CD4-positive, alpha-beta T cell treated with Interleukin-21 for 1 hour (primary cell): ENCODE measurements around the gene TMEM255A.

Experiments used
- DNase-seq: peaks from one replicate; pipeline ENCODE4 v3.0.0-alpha.2; 2020

The TMEM255A gene

GRCh38 chrX:120262859-120263708, 48.2 kb downstream of the TMEM255A start:
- no peak for DNase-seq

- DNase-seq: no peak
Observed at GRCh38 chrX:120260369-120260768, 50.9 kb downstream of the TMEM255A start.

GRCh38 chrX:120253784-120254183, 57.5 kb downstream of the TMEM255A start:
- DNase-seq: no peak

GRCh38 chrX:120251471-120252011, 59.7 kb downstream of the TMEM255A start:
- DNase-seq: peak; percentile 21

- DNase-seq: peak; percentile 86
Observed at GRCh38 chrX:120250522-120251271, 60.6 kb downstream of the TMEM255A start, which contains the start of gene ZBTB33. ZBTB33 (plus strand) TSS chrX:120250812; CDS start chrX:120253416, 2,604 bp downstream.

- DNase-seq: peak; percentile 71
Observed at GRCh38 chrX:120244735-120245498, 66.3 kb downstream of the TMEM255A start.

- DNase-seq: no peak
Observed at GRCh38 chrX:120244395-120244734, 66.9 kb downstream of the TMEM255A start.

GRCh38 chrX:120242813-120243212, 68.4 kb downstream of the TMEM255A start:
- no peak for DNase-seq

GRCh38 chrX:120238933-120239332, 72.3 kb downstream of the TMEM255A start:
- no peak for DNase-seq

GRCh38 chrX:120236687-120237479, 74.4 kb downstream of the TMEM255A start:
- no peak for DNase-seq

GRCh38 chrX:120235284-120235683, 76.0 kb downstream of the TMEM255A start:
- DNase-seq: no peak

- DNase-seq: no peak
Observed at GRCh38 chrX:120228187-120228908, 82.9 kb downstream of the TMEM255A start.

- no peak for DNase-seq
Observed at GRCh38 chrX:120224388-120224787, 86.9 kb downstream of the TMEM255A start.

GRCh38 chrX:120223374-120223773, 87.9 kb downstream of the TMEM255A start:
- DNase-seq: no peak

GRCh38 chrX:120213438-120214265, 97.6 kb downstream of the TMEM255A start:
- peak; percentile 57 for DNase-seq
